HG03460 (cell line): Measurements from ENCODE around the gene VWA3B.
"Not testable (repeated sequence)": the region's sequence is repeated elsewhere in the genome, so short reads cannot be mapped to it uniquely, and the experiment has no call there.

Experiments used
- ATAC-seq: cut with Tn5 transposase; IDR thresholded peaks from one replicate; pipeline ENCODE4 v1.9.1; 2021; ENCODE audit not compliant: unreplicated experiment

VWA3B gene

DNA sequence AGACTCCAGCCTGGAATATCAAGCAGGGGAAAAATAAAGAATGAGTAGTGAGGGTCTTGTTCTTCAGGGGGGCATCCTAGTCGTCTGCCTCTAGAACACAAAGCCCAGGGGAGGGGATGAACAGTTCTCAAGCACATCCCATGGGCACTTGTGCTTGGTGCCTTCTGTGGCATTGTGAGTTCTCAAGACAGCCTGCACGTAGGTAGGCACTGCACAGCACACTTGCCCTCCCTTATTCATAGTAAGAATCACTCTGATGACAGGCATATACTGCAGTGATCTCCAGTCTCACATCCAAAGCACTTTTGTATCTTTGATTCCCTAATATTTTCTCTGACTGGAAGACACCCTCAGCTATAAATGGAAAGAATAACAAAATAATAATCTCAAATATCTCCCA lies 154.6 kb downstream of the VWA3B start:
- no peak for ATAC-seq

DNA sequence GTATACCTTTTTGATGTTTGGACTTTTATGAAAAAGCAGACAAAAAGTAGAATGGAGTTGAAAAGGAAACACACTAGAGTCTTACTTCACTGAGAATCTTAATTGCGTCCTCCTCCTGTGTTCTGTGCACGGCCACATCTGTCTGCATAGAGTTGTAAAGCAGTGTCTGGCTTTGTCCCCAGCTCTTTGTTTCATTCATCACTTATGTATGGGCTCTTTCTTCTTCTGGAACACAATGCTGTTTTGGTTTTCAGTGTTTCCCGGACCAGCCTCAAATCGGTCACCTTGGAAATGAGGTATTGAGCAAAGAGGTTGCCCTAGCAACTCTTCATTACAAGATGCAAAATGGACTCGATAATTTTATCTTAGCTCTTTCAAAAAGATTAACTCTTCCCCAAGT lies 155.0 kb downstream of the VWA3B start:
- ATAC-seq, result no peak

DNA sequence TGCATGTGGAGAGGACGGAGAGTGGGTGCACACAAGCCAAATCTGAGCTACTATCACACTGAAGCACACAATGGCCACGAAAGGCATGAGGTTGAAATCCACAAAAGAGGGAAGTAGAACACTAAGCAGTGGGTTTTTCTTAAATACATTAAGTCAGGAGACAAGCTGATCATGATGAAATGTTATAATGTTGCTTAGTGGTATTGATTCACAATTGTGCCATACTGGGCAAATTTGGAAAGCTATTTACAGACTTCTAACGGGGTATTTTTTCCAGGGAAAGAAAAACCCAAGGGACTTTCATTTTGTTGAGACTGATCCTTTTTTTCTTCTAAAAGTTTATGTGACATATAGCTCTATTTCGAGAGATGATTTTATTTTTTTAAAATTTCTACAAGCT lies 158.5 kb downstream of the VWA3B start:
- no peak for ATAC-seq

DNA sequence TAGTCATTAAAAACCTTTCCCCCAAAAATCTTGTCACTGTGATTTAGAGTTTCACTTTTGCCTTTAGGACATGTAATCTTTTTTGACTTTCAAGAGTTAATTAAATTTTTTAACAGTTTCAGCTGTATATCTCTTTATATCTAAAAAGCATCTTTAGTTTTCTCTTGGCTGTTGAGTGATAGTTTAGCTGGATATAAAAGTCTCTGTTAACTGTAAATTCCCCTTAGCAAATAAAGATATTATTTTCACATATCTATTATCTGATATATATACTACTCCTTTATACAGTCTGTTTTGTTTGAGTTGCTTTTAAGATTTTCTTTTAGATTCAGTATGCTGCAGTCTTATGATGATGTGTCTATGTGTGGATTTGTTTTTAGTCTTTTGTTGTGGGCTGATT lies 160.4 kb downstream of the VWA3B start:
- ATAC-seq, result no peak

DNA sequence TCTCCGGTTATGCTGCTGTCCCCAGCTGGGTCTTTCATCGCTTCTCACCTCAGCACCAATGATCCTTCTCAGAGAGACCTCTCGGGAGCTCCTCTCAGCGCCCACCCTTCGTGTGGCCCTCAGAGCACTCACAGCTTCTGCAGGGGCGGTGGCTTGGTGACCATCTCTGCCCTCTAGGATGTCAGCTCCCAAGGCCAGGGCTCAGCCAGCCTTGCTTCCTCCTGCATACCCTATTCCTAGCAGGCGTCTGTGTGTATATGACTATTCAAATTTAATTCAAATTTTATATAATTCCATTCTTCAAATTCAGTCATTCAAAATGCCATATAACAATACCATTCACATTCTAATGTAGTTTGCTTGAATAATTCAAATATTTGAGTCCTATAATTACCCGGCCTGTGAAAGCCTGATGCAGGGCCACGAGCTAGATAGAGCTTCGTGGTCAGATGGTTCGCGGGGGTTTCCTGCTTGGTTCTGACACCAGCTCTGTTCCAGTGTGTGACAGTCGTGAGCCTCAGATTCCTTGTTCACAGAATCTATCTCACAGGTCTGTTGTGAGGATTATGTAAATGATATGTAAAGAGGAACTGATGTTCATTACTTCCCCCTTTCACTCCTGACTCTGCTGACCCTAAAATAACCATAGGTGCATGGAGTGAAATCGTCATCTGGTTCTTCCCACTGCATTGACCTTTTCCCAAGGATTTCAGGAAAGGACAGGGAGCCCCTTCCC lies 165.2 kb downstream of the VWA3B start:
- no peak for ATAC-seq

DNA sequence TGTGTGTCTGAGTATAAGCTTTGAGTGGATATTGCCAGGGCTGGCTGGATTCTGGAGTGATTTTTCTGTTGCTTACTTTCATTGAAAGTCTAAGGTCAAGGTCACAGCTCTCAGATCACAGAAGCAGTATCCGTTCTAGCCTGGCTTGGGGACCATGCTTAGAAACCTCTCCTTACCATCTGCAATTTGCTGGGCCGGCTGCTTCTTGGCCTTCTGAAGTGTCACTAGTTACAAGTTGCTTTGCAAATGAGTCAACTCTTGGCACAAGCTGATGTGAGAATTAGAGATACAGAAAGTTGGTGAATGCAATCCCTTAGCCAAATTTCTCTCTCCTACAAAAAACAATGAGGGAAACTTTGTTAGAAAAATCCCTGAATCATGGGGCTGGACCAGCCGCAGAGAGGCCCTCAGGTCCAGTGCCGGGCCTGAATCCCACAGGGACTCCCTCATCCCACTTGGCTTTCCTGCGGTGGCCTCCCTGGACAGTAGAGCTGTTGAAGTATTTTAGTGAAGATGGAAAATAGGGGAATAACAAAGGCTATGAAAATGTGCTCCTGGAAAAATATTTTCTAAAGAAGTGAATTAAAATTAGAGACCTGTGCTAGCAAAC lies 166.6 kb downstream of the VWA3B start:
- ATAC-seq, result no peak

DNA sequence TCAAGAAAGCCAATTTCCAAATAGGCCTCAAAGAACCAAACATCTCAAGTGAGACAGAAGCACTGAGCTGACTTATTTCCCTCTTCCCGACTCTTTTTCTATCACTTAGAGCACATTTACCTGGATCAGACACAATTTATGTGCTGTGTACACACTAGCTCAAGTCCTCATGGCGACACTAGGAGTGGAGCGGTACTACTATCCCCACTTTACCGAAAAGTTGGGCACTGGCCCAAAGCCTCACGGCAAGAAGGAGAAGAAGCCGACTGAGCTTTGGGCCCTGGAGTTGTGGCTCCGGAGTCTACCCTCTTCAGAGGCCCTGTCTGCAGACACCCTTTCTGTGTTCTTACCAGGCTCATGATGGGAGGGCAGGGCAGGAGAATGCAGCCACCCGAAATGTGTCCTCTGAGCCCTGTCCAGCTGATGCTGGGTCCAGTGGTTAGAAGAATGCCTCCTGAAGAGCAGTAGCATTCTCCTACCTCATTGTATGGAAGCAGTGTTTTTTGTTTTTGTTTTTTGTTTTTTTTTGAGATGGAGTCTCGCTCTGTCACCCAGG lies 167.6 kb downstream of the VWA3B start:
- ATAC-seq, result no peak

DNA sequence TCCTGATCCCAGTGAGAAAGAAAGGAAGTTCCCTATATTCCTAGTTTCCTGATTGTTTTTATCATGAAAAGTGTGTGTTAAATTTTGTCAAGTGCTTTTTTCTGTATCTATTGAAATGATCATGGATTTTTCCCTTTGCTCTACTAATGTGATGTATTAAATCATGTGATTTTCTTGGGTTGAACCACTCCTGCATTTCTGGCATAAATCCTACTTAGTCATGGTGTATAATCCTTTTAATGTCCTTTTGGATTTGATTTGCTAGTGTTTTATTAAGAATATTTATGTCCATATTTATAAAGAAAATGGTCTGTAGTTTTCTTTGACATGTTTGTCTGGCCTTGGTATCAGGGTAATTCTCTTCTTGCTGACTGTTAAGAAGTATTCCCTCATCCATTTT lies 171.9 kb downstream of the VWA3B start:
- ATAC-seq, result no peak

DNA sequence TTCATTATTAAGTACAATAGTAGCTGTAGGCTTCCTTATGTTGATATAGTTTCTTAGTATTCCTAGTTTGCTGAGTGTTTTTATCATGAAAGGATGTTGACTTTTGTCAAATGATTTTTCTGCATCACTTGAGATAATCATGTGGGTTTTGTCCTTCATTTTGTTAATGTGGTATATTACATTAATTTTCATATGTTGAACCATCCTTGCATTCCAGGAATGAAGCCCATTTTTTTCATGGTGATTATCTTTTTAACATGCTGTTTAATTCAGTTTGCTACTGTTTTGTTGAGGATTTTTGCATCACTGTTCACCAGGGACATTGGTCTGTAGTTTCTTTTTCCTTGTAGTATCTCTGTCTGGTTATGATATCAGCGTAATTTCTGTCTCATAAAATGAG lies 176.4 kb downstream of the VWA3B start:
- no peak for ATAC-seq

DNA sequence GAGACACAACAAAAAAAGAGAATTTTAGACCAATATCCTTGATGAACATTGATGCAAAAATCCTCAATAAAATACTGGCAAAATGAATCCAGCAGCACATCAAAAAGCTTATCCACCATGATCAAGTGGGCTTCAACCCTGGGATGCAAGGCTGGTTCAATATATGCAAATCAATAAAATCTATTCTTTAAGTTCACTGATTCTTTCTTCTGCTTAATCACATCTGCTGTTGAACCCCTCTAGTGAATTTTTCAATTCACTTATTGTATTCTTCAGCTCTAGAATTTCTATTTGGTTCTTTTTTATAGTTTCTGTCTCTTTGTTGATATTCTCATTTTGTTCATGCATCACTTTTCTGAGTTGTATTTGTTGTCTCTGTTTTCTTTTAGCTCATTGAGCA lies 181.3 kb downstream of the VWA3B start:
- not testable (repeated sequence) for ATAC-seq

DNA sequence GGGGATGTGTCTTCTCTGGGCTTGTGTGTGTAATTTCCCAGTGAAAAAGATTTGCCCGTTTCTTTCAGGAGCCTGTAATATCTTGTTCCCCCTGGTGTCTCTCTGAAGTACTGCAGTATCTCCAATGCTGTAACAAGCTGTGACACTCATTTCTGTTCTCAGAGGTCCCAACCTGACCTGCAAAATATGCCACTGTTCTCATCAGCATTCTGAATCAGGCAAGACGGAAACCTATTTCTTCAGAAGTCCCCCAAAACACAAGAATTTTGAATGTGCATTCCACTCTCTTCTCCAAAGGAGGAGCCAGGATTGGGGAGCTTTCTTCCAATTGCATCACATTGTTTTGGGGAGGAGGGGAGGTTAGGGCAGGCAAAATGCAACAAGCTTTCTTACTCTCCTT lies 182.3 kb downstream of the VWA3B start:
- no peak for ATAC-seq

DNA sequence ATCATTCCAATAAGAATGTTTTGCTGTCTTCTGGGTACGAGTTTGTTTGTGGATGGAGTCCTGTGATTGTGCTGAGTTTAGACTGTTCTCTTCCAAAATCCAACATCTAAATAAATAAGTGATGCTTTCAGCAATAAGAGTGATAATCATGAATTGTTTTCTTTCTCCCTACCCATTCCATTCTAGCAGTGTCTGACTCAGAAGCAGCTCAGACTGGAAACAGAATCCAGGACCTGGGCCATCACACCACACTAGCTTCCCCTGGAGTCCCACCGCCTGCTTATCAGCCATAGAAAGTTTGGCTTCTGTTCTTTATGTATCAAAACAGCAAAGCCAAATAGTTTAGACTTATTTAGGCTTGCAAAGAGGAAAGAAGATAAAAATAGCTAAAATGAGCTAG lies 182.9 kb downstream of the VWA3B start:
- ATAC-seq, result no peak

DNA sequence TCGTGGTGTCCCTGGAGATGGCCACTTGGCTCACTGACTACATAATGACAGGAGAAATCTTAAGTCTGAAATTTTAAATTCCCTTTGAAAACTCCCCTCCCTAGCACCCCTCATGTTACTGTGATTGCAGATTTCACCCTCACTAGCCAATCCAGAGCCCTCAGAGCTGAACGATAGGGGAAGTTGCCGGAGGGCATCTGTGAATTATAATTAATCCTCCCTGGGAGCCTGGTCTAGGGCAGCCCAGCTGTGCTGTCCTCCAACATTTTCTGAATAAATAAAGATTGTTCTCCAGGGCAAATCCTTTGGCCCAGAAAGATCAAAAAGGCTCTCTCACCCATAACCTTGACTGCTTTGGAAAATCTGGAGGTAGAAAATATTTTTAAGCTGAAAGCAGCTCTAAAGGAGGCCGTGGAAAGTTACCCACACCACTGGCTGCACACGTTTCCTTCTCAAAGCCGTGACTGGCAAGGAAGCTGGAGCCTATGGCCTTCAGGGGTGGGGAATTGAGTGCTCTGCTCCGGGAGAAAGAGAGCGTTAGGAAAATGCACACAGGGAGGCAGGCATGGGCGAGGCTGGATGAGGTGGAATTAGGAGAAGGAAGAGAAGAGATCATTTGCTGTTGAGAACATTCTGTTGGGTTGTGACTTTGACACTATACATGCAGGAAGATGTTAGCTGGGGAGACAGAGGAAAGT lies 190.3 kb downstream of the VWA3B start:
- no peak for ATAC-seq

DNA sequence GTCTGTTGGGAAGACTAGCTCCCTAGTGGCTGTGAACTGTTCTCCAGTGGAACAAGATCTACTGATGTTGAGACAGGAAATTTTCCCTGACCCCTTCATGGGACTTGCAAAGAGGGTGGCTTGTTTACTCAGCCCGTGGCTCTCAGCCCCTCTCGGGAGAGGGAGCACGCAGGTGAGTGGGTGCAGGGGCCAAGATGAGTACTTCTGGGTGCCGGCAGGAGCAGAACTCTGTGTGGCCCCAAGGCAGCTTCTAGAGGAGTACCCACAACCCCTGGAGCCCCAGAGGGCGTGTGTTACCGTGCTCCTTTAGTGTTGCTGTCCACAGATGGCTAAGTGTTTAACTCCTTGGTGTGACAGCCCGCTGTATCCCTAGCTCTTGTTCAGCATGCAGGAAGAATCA lies 191.1 kb downstream of the VWA3B start:
- ATAC-seq, result no peak

DNA sequence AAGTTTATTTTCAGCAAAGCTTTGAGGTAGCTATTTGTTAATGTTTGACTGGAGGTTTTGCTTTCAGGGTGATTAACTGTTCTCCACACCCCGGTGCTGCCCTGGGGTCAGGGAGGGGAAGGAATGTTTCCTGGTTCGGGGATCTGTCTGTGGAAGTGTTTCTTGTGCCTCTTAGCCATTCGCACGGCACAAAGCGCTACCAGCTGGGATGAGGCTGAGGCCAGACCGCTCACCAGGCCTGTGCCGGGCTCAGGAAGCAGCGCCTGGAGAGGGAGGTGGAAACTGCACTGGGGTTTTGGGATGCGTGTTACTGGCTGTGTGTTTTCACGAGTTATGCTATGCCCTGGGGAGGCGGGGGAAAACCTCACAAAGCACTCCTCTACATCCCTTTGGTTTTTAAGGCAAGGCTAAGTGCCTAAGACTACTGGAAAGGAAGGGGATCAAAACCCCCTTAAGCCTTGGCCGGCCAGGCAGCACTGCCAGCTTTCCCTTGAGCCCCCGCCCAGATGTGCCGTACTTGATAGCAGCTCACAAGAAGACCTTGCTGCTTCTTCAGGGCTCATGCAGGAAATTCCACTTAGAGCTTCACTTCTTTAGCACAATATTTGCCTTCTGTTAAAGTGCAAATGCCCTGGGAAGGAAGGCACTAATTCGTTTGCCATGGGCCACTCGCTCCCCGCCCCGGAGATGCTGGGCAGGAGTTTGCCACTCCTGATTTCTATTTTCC lies 193.6 kb downstream of the VWA3B start:
- no peak for ATAC-seq

DNA sequence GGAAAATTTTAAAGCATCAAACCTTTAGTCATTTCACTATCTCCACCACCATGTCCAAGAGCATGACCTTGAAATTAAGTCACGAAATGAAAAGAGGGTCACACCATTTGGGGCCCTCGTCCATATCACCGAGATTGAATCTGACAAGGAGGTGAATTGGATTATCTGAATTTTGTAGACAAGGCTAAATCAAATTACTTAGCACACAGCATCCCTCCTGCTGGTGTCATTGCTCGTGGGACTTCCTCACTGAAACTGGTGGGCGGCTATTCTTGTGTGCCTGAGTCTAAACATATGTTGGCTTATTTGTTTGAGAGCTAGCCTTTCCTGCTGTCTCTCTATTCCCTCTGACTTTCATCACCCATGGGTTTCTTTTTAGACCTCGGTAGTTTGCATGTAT lies 194.6 kb downstream of the VWA3B start:
- no peak for ATAC-seq

DNA sequence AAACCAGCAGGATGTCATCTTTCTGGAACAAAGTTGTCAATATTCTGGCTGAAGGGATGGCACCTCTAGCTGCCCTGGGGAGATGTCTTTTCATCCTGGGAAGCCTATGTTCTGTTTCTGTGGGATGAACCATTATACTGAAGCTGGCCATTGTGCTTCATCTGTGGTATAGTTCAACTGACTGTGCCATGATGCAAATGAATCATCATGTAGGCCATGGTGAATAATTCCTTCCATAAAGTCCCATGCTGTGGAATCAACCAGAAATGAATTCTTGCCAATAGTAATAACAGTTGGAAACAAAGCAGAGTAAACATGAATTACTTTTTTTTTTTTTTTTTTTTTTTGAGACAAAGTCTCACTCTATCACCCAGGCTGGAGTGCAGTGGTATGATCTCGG lies 195.1 kb downstream of the VWA3B start:
- no peak for ATAC-seq

DNA sequence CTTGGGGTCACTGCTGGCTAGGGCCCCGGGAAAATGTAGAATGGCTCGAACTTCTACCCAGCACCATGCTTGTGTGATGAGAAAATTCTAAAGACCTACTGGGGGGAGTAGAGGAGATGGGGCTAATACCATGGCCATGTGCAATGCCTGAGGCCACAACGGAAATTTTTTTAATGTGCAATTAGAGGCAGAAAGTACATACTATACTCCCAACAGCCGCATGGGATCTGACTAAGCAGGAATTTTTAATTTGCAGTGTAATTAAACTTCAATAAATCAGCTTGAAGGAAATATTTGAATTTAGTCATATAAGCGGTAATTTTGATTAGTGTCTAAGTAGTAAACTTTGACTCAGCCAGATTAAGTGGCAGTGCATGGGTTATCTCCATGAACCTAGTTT lies 206.1 kb downstream of the VWA3B start:
- no peak for ATAC-seq

DNA sequence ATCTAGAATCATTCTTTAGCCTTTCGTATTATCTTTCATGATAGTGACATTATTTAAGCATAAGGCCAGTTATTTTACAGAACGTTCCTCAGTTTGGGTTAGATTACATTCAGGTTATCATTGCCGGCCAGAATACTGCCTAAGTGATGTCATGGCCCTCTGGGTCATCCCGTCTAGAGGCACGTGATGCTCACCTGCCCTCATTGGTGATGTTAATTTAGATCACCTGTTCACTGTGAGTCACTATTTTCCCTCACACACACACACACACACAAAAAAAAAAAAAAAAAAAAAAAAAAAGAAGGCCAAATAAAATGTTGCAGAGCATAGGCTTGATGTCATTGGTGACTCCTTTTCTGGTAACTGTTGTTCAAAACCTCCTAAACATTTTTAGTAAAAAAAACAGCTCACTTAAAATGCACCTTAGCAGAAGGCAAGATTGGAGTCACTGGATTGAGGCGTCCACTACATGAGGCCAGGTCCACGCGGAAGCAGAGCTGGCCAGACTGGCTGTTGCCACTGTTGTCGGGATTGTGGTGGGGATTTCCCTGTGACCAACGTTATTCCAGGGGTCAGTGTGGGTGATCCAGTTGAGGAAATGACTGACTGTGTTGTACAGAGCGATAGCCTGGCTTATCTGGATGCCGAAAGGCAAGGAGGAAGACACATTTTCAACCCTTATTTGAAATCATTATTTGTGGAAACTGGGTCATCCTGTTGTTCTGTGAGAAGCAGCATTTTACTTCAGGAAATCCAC lies 207.1 kb downstream of the VWA3B start:
- ATAC-seq, result no peak

DNA sequence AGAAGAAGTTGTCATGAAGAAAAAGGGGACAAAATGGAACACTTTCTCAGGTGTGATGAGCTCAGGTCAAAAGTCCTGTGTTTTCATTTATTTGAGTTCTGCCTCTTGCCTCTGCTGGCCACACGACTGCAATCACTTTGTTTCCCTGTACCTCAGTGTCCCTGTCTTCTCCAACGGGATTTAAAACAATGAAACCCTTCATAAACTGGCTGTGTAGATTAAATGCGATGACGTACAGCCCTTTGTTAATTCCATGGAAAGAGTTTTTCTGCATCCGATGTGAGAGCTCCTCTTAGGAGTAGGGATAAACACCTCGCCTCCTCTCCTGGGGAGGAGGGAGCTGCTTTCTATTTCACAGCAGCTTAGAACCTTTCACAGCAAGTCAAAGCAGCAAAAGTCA lies 207.7 kb downstream of the VWA3B start:
- ATAC-seq, result no peak

DNA sequence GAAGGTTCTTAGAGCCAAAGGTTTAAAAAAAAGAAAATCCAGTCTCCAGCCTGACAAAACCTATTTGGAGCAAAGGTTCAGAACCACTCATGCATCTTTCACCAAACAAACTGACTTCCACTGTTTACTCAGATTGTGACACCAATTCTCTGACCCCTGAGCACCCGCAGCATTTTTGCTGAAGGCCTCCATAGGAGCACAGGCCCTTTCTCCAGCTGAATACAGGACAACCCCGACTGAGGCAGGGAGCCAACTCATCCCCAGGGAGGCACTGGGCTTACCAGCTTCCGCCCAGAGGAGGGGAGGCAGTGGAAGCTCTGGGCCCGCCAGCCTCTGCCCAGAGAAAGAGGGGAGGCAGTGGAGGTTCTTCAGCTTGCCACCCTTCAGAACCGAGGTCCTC lies 208.3 kb downstream of the VWA3B start:
- ATAC-seq, result no peak
